T-cell (primary cell): Measurements from ENCODE around the gene DNM3. TPM values are rescaled to one million over a fixed set of nuclear protein-coding genes. Genes with fewer than 3 reads are reported as not detected.

Experiments used
- ATAC-seq, 4 experiments: fragments of 200-7000 bp in 3 of 4; fragments of 150-1000 bp in 1 of 4; cut with Tn5 transposase; replicated peaks in 1 of 4; 1 replicate in 3 of 4; 2 replicates in 1 of 4; pipeline ENCODE4 v1.10.0; 2021; ENCODE audit warnings: moderate library complexity in 3 of 4, mild to moderate bottlenecking in 2 of 4, moderate number of reproducible peaks in 1 of 4
- CTCF ChIA-PET, 2 donors: fragments of 300-600 bp; sonication (Branson Sonifier 250); formaldehyde crosslinking; loops; one replicate each; lab custom pipeline; 2022; ENCODE audit warnings: antibody characterized with exemption in 2 of 2; lab: Charles Lee
- POLR2A ChIA-PET, 2 donors: fragments of 300-600 bp; sonication (Branson Sonifier 250); formaldehyde crosslinking; loops; one replicate each; lab custom pipeline; 2022; ENCODE audit warnings: antibody characterized with exemption in 2 of 2; lab: Charles Lee
- DNase-seq, 35 experiments: peaks; one replicate each; pipeline versions ENCODE4 v3.0.0 to v3.0.0-alpha.2; 2013 to 2023
- H3K27ac ChIP-seq: one replicate; pipeline ENCODE4 v1.5.1; 2013; ENCODE audit warnings: low read length
- H3K27me3 ChIP-seq, 2 experiments: replicated peaks in 1 of 2; 1 replicate in 1 of 2; 2 replicates in 1 of 2; pipeline versions ENCODE4 v1.6.1 to v1.7.0; 2013; ENCODE audit warnings: low read length in 1 of 2, mixed read lengths in 1 of 2; ENCODE audit not compliant: control insufficient read depth in 2 of 2, insufficient read depth in 2 of 2; ENCODE audit errors: extremely low read depth in 1 of 2
- H3K36me3 ChIP-seq, 2 donors: 1 replicate in 1 of 2; 2 replicates in 1 of 2; pipeline versions ENCODE4 v1.6.1 to v1.7.0; 2013; ENCODE audit warnings: low read length in 1 of 2; ENCODE audit not compliant: control insufficient read depth in 2 of 2, insufficient read depth in 1 of 2; ENCODE audit errors: extremely low read depth in 1 of 2
- H3K4me1 ChIP-seq, 2 experiments: 1 replicate in 1 of 2; 2 replicates in 1 of 2; pipeline versions ENCODE4 v1.6.1 to v1.7.0; 2013; ENCODE audit warnings: low read length in 2 of 2, mixed read lengths in 1 of 2; ENCODE audit not compliant: insufficient read depth in 2 of 2, control insufficient read depth in 1 of 2; ENCODE audit errors: extremely low read depth in 1 of 2
- H3K4me3 ChIP-seq, 2 donors: 1 replicate in 1 of 2; 2 replicates in 1 of 2; pipeline versions ENCODE4 v1.5.1 to v1.7.0; 2013; ENCODE audit warnings: mild to moderate bottlenecking in 2 of 2, low read length in 1 of 2, moderate library complexity in 1 of 2; ENCODE audit not compliant: control insufficient read depth in 1 of 2; ENCODE audit errors: extremely low read depth in 1 of 2
- H3K9me3 ChIP-seq: 2 replicates; pipeline ENCODE4 v1.7.0; 2013
- H3K27ac Mint-ChIP-seq, 2 donors: one replicate each; pipeline ENCODE4 v1.8.0; 2020 to 2021; ENCODE audit warnings: mild to moderate bottlenecking in 2 of 2, mixed read lengths in 2 of 2
- H3K27me3 Mint-ChIP-seq, 2 donors: one replicate each; pipeline ENCODE4 v1.8.0; 2021 to 2022; ENCODE audit warnings: mixed read lengths in 2 of 2
- H3K36me3 Mint-ChIP-seq: one replicate; pipeline ENCODE4 v1.8.0; 2021; ENCODE audit warnings: mixed read lengths
- H3K4me1 Mint-ChIP-seq, 3 donors: one replicate each; pipeline ENCODE4 v1.8.0; 2020 to 2022; ENCODE audit warnings: mixed read lengths in 3 of 3, mild to moderate bottlenecking in 1 of 3
- H3K4me3 Mint-ChIP-seq, 3 donors: one replicate each; pipeline ENCODE4 v1.8.0; 2020 to 2022; ENCODE audit warnings: mild to moderate bottlenecking in 3 of 3, mixed read lengths in 3 of 3, moderate library complexity in 3 of 3
- H3K9me3 Mint-ChIP-seq, 3 donors: one replicate each; pipeline ENCODE4 v1.8.0; 2020 to 2022; ENCODE audit warnings: mixed read lengths in 3 of 3
- whole genome bisulfite sequencing: methylation state at CpG from one replicate; pipeline ENCODE4 v1.1.5; 2013; ENCODE audit warnings: missing lambda C conversion rate; ENCODE audit not compliant: insufficient coverage; 5-methylcytosine and 5-hydroxymethylcytosine counted together
- total RNA-seq, 35 experiments: library from RNA in 6 of 35; stranded (reverse) in 6 of 35; fragments of 120-200 nt in 1 of 35; gene quantifications; one replicate each; pipeline versions ENCODE4 v1.2.1 to v1.2.4 and lab custom pipeline; 2013 to 2026

Gene DNM3
- total RNA-seq, 5 donors from 2014 or later (not counting 1 experiment from before 2014, with no cell fraction given), result 2.0 to 2.8 (median 2.4) TPM

DNA sequence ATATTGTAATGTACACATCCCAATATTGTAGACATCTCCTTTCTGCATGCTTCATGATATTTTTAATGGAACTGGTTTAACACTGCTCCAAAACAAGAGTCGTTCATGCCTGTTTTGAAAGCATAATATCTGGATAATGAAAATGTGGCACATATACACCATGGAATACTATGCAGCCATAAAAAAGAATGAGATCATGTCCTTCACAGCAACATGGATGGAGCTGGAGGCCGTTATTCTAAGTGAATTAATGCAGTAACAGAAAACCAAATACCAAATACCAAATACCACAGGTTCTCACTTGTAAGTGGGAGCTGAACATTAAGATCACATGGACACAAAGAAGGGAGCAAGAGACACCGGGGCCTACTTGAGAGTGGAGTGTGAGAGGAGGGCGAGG is 487.0 kb downstream of the DNM3 start:
- Histone ChIP-seq H3K27ac (no peak overlapping the region), H3K4me3 (no peak overlapping the region), H3K27me3 (no peaks in the 10 kb centered on the region), H3K9me3 (no peaks in the 10 kb centered on the region), H3K4me1 (no peaks in the 10 kb centered on the region), H3K36me3 (no peaks in the 10 kb centered on the region)
- Mint-ChIP-seq H3K4me1 (no peaks in the 10 kb centered on the region), H3K27me3 (no peaks in the 10 kb centered on the region), H3K36me3 (no peaks in the 10 kb centered on the region), H3K27ac (no peak overlapping the region), H3K4me3 (no peak overlapping the region), H3K9me3 (peaks cover 0 to 3% (median 0%) of the 10 kb centered on the region in 3 donors)
- CTCF ChIA-PET, result no interaction called here
- WGBS, result no CpG with 5 or more reads among the region's 4 CpGs
- DNase-seq, result no peak
- POLR2A ChIA-PET, result no interaction called here
- no peak for ATAC-seq

DNA sequence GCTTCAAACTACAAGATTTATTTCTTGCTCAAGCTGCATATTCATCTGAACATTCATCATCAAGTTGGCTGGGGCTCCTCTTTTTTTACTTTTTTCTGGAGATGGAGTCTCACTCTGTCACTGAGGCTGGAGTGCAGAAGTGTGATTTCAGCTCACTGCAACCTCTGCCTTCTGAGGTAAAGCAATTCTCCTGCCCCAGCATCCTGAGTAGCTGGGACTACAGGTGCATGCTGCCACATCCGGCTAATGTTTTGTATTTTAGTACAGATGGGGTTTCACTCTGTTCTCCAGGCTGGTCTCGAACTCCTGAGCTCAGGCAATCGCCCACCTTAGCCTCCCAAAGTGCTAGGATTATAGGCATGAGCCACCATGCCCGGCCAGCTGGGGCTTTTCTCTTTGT is 490.9 kb downstream of the DNM3 start:
- DNase-seq (no peak), ATAC-seq (no peak)
- H3K27me3 Mint-ChIP-seq, result no peaks in the 10 kb centered on the region
- no peaks in the 10 kb centered on the region for H3K36me3 Mint-ChIP-seq
- H3K27me3 ChIP-seq, result no peaks in the 10 kb centered on the region
- no peaks in the 10 kb centered on the region for H3K9me3 ChIP-seq
- no peaks in the 10 kb centered on the region for H3K4me1 ChIP-seq
- WGBS, result 80% methylated on average over 1 of the region's 4 CpGs
- POLR2A ChIA-PET, result no interaction called here
- H3K4me3 Mint-ChIP-seq, result no peak overlapping the region
- no peaks in the 10 kb centered on the region for H3K36me3 ChIP-seq
- no peak overlapping the region for H3K27ac ChIP-seq
- peaks cover 0 to 3% (median 0%) of the 10 kb centered on the region in 3 donors for H3K9me3 Mint-ChIP-seq
- no peak overlapping the region for H3K27ac Mint-ChIP-seq
- no peaks in the 10 kb centered on the region for H3K4me1 Mint-ChIP-seq
- no peak overlapping the region for H3K4me3 ChIP-seq
- CTCF ChIA-PET, result no interaction called here

DNA sequence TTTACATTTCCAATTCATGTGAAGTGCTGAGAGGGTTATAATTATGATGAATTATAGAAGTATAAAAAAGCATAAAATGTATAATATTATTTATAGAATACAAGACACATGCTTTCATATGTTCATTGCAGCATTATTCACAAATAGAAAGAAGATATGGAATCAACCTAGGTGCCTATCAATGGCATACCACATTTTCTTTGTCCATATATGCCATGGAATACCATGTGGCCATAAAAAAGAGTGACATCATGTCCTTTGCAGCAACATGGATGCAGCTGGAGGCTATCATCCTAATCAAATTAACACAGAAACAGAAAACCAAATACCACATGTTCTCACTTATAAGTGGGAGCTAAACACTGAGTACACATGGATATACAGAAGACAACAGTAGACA is 494.1 kb downstream of the DNM3 start:
- Mint-ChIP-seq H3K27me3 (no peaks in the 10 kb centered on the region), H3K27ac (no peak overlapping the region), H3K4me3 (no peak overlapping the region), H3K36me3 (no peaks in the 10 kb centered on the region), H3K9me3 (no peaks in the 10 kb centered on the region), H3K4me1 (peaks cover 4 to 9% (median 8%) of the 10 kb centered on the region in 3 donors)
- ChIA-PET CTCF (no interaction called here), POLR2A (no interaction called here)
- no peaks in the 10 kb centered on the region for H3K27me3 ChIP-seq
- H3K27ac ChIP-seq, result no peak overlapping the region
- H3K36me3 ChIP-seq, result no peaks in the 10 kb centered on the region
- H3K4me3 ChIP-seq, result no peak overlapping the region
- no peak for ATAC-seq
- no peak for DNase-seq
- peaks cover 0 to 4% of the 10 kb centered on the region in 2 experiments for H3K4me1 ChIP-seq
- no peaks in the 10 kb centered on the region for H3K9me3 ChIP-seq

DNA sequence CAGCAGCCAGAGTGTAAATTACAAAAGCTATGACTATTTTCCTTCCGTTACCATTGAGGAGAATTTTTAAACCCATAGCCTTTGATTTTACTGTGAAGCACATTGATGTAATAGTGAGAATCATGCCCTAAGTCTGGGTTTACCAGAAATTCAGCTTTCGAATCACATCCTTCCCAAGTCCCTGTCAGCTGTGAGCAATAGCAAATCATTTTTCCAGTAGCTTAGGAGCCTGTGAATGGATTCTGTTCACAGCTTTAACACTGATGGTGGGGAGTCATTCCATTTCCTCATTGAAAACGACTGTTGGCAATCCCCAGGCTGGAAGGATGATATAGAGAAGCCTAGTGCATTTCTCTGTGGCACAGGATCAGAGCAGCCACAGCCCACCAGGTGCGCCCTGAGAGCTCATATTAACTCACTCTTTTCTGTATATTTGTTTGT is 497.0 kb downstream of the DNM3 start:
- ChIA-PET POLR2A (no interaction called here), CTCF (interaction anchor here in 1 of 2 donors (0.6 to 1.4 kb wide), 2 partner anchors 9 to 20 kb away, joined by 4 to 5 read pairs; no protein-coding TSS in a partner anchor)
- H3K36me3 ChIP-seq, result no peaks in the 10 kb centered on the region
- no peaks in the 10 kb centered on the region for H3K27me3 ChIP-seq
- no peaks in the 10 kb centered on the region for H3K9me3 ChIP-seq
- H3K27ac Mint-ChIP-seq, result no peak overlapping the region
- peak in 1 of 4 experiments; percentile 47 for ATAC-seq
- H3K27ac ChIP-seq, result no peak overlapping the region
- H3K4me1 ChIP-seq, result peaks cover 0 to 4% of the 10 kb centered on the region in 2 experiments
- no peaks in the 10 kb centered on the region for H3K9me3 Mint-ChIP-seq
- WGBS, result no CpG with 5 or more reads among the region's 4 CpGs
- H3K4me3 Mint-ChIP-seq, result no peak overlapping the region
- H3K36me3 Mint-ChIP-seq, result no peaks in the 10 kb centered on the region
- no peak overlapping the region for H3K4me3 ChIP-seq
- H3K27me3 Mint-ChIP-seq, result no peaks in the 10 kb centered on the region
- peaks cover 12 to 16% (median 12%) of the 10 kb centered on the region in 3 donors for H3K4me1 Mint-ChIP-seq
- no peak for DNase-seq

DNA sequence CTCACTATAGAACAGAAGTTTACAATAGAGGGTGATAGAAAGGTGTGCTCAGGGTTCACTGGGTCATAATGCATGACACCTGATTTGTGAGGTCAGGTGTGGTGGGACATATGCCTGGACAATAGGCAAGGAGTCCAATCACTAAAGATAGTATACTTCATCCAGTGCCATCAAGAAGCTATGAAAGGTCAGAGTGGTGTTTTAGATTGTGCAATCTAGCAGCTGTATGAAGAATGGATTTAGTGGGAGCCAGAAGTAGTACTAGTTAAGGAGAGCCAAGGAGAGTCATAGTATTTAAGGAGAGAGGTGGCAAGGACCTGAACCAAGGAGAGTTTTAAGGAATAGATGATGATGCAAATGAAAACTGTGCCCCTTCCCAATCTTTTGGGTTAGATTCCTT is 498.5 kb downstream of the DNM3 start:
- ChIA-PET CTCF (interaction anchor here in 1 of 2 donors (1.1 kb wide), 1 partner anchor 127 kb away, joined by 3 read pairs; no protein-coding TSS in a partner anchor), POLR2A (no interaction called here)
- Histone ChIP-seq H3K4me3 (no peak overlapping the region), H3K27me3 (no peaks in the 10 kb centered on the region), H3K4me1 (peaks cover 0 to 4% of the 10 kb centered on the region in 2 experiments), H3K9me3 (no peaks in the 10 kb centered on the region), H3K27ac (no peak overlapping the region), H3K36me3 (no peaks in the 10 kb centered on the region)
- no peak overlapping the region for H3K27ac Mint-ChIP-seq
- H3K4me3 Mint-ChIP-seq, result no peak overlapping the region
- H3K36me3 Mint-ChIP-seq, result no peaks in the 10 kb centered on the region
- DNase-seq, result no peak
- no peak for ATAC-seq
- H3K27me3 Mint-ChIP-seq, result no peaks in the 10 kb centered on the region
- no peaks in the 10 kb centered on the region for H3K9me3 Mint-ChIP-seq
- H3K4me1 Mint-ChIP-seq, result peaks cover 20 to 25% (median 23%) of the 10 kb centered on the region in 3 donors

DNA sequence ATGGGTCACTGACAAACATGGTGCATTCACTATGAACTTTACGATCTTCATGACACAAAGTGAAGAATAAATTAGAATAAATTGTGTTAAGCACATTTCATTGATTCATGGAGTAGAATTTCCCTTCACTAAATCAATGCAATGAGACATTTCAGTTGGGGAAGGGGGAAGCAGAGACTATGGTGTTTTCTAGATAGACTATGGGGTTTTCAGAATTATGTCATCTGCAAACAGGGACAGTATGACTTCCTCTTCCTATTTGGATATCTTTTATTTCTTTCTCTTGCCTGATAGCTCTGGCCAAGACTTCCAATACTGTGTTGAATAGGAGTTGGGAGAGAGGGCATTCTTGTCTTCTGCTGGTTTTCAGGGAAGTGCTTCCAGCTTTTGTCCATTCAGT is 499.2 kb downstream of the DNM3 start:
- ATAC-seq (no peak), DNase-seq (no peak)
- H3K36me3 Mint-ChIP-seq, result no peaks in the 10 kb centered on the region
- Histone ChIP-seq H3K36me3 (no peaks in the 10 kb centered on the region), H3K4me3 (no peak overlapping the region), H3K27ac (no peak overlapping the region), H3K4me1 (peaks cover 0 to 4% of the 10 kb centered on the region in 2 experiments), H3K27me3 (no peaks in the 10 kb centered on the region), H3K9me3 (no peaks in the 10 kb centered on the region)
- POLR2A ChIA-PET, result interaction anchor here (0.6 kb wide), 2 partner anchors 17 to 198 kb away, joined by 3 read pairs; no protein-coding TSS in a partner anchor
- no peak overlapping the region for H3K4me3 Mint-ChIP-seq
- H3K4me1 Mint-ChIP-seq, result peaks cover 20 to 27% (median 23%) of the 10 kb centered on the region in 3 donors
- no peaks in the 10 kb centered on the region for H3K27me3 Mint-ChIP-seq
- no CpG with 5 or more reads among the region's 1 CpG for WGBS
- H3K9me3 Mint-ChIP-seq, result no peaks in the 10 kb centered on the region
- CTCF ChIA-PET, result interaction anchor here in 1 of 2 donors (0.6 kb wide), 1 partner anchor 82 kb away, joined by 3 read pairs; no protein-coding TSS in a partner anchor
- no peak overlapping the region for H3K27ac Mint-ChIP-seq
